Measurements from ENCODE around the gene MNX1.

- TF ChIP-seq POLR2A (IDR thresholded peaks at IDR 0.05; ENCODE audit: low read depth, low read length): no peak
- TF ChIP-seq TAF1 (IDR thresholded peaks at IDR 0.05; ENCODE audit: borderline replicate concordance, low read depth, low read length): no peak
These were observed 24.8 kb upstream of the MNX1 start for GRCh38 chr7:157035302-157035701.
